Glutamatergic neuron (in vitro differentiated cells): ENCODE results near the gene GABARAPL2. TPM values are rescaled to one million over a fixed set of nuclear protein-coding genes. Genes with fewer than 3 reads are reported as not detected.
"Not testable (repeated sequence)": the region's sequence is repeated elsewhere in the genome, so short reads cannot be mapped to it uniquely, and the experiment has no call there.

ENCODE experiments used
- DNase-seq: peaks from one replicate; pipeline ENCODE4 v3.0.0; 2022
- H3K27ac Mint-ChIP-seq: one replicate; pipeline ENCODE4 v1.8.0; 2020; ENCODE audit warnings: mild to moderate bottlenecking, mixed read lengths, inconsistent platforms; ENCODE audit not compliant: unreplicated experiment
- H3K27me3 Mint-ChIP-seq: one replicate; pipeline ENCODE4 v1.8.0; 2020; ENCODE audit warnings: mild to moderate bottlenecking, moderate library complexity, mixed read lengths, inconsistent platforms; ENCODE audit not compliant: unreplicated experiment
- H3K36me3 Mint-ChIP-seq: one replicate; pipeline ENCODE4 v1.8.0; 2020; ENCODE audit warnings: mild to moderate bottlenecking, mixed read lengths, inconsistent platforms; ENCODE audit not compliant: unreplicated experiment
- H3K4me1 Mint-ChIP-seq: one replicate; pipeline ENCODE4 v1.8.0; 2020; ENCODE audit warnings: mild to moderate bottlenecking, low read depth, mixed read lengths, inconsistent platforms; ENCODE audit not compliant: unreplicated experiment
- H3K4me3 Mint-ChIP-seq: one replicate; pipeline ENCODE4 v1.8.0; 2020; ENCODE audit warnings: mild to moderate bottlenecking, mixed read lengths, inconsistent platforms; ENCODE audit not compliant: unreplicated experiment
- H3K9me3 Mint-ChIP-seq: one replicate; pipeline ENCODE4 v1.8.0; 2020; ENCODE audit warnings: mild to moderate bottlenecking, moderate library complexity, mixed read lengths, inconsistent platforms; ENCODE audit not compliant: unreplicated experiment
- total RNA-seq: library from RNA; stranded (reverse); fragmentation: NEBNext Ultra II Directional; extraction: Animal tissue kit (Norgen Biotek cat#: 25700); gene quantifications from one replicate; pipeline ENCODE4 v1.2.1, GENCODE V29; 2021; ENCODE audit not compliant: unreplicated experiment
- TF ChIP-seq, protein P1 (sequence below): fragments of 200-600 bp; sonication (generic); IDR thresholded peaks from one replicate; pipeline ENCODE4 v1.5.0; 2021; ENCODE audit not compliant: partially characterized antibody, unreplicated experiment

The GABARAPL2 gene
- total RNA-seq, 1 donor from 2014 or later: 208 TPM

DNA sequence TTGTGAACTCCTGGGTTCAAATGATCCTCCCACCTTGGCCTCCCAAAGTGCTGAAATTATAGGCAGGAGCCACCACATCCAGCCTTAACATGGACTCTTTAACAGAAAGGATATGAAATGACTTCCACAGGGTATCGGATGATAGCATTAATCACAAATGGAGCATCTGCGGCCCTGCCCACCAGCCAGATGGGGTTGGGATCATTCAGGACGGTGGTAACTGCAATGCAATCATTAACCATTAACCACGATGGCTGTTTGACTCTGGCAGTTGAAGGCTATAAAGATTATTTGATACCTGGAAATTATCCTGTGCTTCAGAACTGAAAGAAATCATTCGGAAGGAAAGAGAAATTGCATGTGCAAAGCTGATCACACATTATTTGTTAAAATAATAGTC is 24.9 kb upstream of the GABARAPL2 start:
- Mint-ChIP-seq H3K4me1 (no peaks in the 10 kb centered on the region), H3K9me3 (no peaks in the 10 kb centered on the region), H3K4me3 (no peak overlapping the region), H3K36me3 (no peaks in the 10 kb centered on the region), H3K27me3 (no peaks in the 10 kb centered on the region), H3K27ac (no peak overlapping the region)
- no peak for DNase-seq
- TF ChIP-seq, protein P1, sequence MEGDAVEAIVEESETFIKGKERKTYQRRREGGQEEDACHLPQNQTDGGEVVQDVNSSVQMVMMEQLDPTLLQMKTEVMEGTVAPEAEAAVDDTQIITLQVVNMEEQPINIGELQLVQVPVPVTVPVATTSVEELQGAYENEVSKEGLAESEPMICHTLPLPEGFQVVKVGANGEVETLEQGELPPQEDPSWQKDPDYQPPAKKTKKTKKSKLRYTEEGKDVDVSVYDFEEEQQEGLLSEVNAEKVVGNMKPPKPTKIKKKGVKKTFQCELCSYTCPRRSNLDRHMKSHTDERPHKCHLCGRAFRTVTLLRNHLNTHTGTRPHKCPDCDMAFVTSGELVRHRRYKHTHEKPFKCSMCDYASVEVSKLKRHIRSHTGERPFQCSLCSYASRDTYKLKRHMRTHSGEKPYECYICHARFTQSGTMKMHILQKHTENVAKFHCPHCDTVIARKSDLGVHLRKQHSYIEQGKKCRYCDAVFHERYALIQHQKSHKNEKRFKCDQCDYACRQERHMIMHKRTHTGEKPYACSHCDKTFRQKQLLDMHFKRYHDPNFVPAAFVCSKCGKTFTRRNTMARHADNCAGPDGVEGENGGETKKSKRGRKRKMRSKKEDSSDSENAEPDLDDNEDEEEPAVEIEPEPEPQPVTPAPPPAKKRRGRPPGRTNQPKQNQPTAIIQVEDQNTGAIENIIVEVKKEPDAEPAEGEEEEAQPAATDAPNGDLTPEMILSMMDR: no peak

DNA sequence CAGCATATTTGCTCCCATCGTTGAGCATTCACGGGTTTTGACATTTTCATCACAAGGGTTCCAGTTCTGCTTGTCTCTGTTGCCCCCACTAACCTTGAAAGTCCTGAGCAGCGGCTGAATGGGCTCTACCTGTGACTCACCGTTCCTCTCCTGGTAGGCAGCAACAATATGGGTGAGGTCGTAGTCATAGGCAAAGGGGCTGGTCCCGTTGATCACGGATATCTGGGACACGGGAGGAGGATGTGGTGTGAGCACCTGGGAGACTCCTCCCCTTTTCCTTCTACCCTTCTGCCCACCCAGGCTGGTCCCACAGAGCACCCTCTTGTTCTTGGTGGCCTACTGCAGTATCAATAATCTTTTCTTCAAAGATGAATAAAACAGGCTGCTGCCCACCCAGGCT is 23.7 kb upstream of the GABARAPL2 start:
- not testable (repeated sequence) for H3K9me3 Mint-ChIP-seq, H3K27me3 Mint-ChIP-seq

GRCh38 chr16:75545879-75546278 is 20.3 kb upstream of the GABARAPL2 start:
- H3K9me3 Mint-ChIP-seq, H3K27ac Mint-ChIP-seq, DNase-seq, H3K4me3 Mint-ChIP-seq, H3K36me3 Mint-ChIP-seq, H3K4me1 Mint-ChIP-seq, H3K27me3 Mint-ChIP-seq: not testable (repeated sequence)

More for the DNA sequence above, 23.7 kb upstream of the GABARAPL2 start:
- not testable (repeated sequence) for DNase-seq, H3K4me3 Mint-ChIP-seq, H3K4me1 Mint-ChIP-seq, H3K27ac Mint-ChIP-seq, H3K36me3 Mint-ChIP-seq

GRCh38 chr16:75546293-75546692 is 19.9 kb upstream of the GABARAPL2 start:
- no peak overlapping the region for H3K4me3 Mint-ChIP-seq
- no peak for DNase-seq
- peaks cover 2% of the 10 kb centered on the region for H3K9me3 Mint-ChIP-seq
- no peaks in the 10 kb centered on the region for H3K36me3 Mint-ChIP-seq
- no peaks in the 10 kb centered on the region for H3K27me3 Mint-ChIP-seq
- TF ChIP-seq, protein P1: no peak
- no peak overlapping the region for H3K27ac Mint-ChIP-seq
- H3K4me1 Mint-ChIP-seq: no peaks in the 10 kb centered on the region

GRCh38 chr16:75548456-75548855 is 17.7 kb upstream of the GABARAPL2 start:
- not testable (repeated sequence) for H3K36me3 Mint-ChIP-seq, H3K4me3 Mint-ChIP-seq, H3K9me3 Mint-ChIP-seq, H3K27me3 Mint-ChIP-seq, DNase-seq, H3K4me1 Mint-ChIP-seq, H3K27ac Mint-ChIP-seq

DNA sequence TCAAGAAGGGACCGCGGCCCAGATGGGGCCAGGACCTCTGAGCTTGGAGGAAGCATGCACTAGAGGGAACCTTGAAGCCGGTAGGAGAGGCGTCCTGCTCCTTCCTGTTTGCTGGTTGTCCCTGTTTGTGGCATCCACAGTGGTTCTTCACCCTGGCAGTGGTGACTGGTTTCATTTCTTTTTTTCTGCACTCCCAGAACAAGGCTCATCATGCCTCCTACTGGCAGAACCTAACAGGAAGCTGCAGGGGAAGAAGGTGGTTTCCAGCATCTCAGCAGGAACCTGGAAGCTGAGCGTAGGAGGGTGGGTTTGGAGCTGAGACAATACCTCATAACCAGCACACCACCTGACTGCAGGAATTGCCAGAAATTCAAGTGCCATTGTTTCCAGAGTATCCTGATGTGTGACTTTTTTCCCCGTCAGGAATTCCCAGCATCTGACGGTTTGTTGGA is 15.9 kb upstream of the GABARAPL2 start:
- H3K9me3 Mint-ChIP-seq: peaks cover 2% of the 10 kb centered on the region
- no peak overlapping the region for H3K4me3 Mint-ChIP-seq
- no peak overlapping the region for H3K27ac Mint-ChIP-seq
- no peak for DNase-seq
- H3K36me3 Mint-ChIP-seq: no peaks in the 10 kb centered on the region
- TF ChIP-seq, protein P1: no peak
- no peaks in the 10 kb centered on the region for H3K27me3 Mint-ChIP-seq
- no peaks in the 10 kb centered on the region for H3K4me1 Mint-ChIP-seq

DNA sequence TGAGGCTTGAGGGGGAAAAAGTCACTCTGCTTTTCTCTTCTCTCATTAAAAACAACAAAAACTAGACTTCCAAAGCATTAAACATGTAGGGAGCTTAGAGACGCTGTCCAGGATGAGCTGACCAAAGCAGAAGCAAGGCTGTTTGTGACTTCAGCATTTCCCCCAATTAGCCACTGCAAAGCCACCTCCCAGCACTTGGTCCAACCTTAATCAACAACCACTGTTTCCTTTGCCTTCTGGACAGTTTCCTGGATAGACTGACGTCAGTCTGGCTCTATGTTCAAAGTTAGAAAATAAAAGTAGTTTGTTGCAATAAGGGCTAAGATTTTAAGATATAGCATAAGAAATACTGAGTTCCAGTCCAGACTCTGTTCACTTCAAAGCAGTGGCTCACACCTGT is 13.2 kb upstream of the GABARAPL2 start:
- no peak for DNase-seq
- peaks cover 2% of the 10 kb centered on the region for H3K9me3 Mint-ChIP-seq
- TF ChIP-seq, protein P1: no peak
- no peaks in the 10 kb centered on the region for H3K27me3 Mint-ChIP-seq
- H3K4me3 Mint-ChIP-seq: no peak overlapping the region
- H3K27ac Mint-ChIP-seq: no peak overlapping the region
- peaks cover 5% of the 10 kb centered on the region for H3K4me1 Mint-ChIP-seq
- no peaks in the 10 kb centered on the region for H3K36me3 Mint-ChIP-seq
